Hypothalamus (tissue), 51 donors: ENCODE data around the gene HEATR9.

Source experiments
- DNase-seq, 51 donors: peaks; one replicate each; lab custom pipeline; 2025; lab: John Stamatoyannopoulos, UW

The HEATR9 gene

GRCh38 chr17:35895636-35896587 lies 27.2 kb upstream of the HEATR9 start:
- DNase-seq = no peak

- DNase-seq = no peak
Measured at GRCh38 chr17:35894206-35894605, 25.5 kb upstream of the HEATR9 start.

- DNase-seq = no peak
Measured at GRCh38 chr17:35893751-35894150, 25.1 kb upstream of the HEATR9 start.

- no peak for DNase-seq
Measured at GRCh38 chr17:35892091-35893035, 23.7 kb upstream of the HEATR9 start.

- no peak for DNase-seq
Measured at GRCh38 chr17:35891269-35891668, 22.6 kb upstream of the HEATR9 start.

GRCh38 chr17:35890774-35891155 lies 22.1 kb upstream of the HEATR9 start:
- DNase-seq = no peak

- DNase-seq = peak in 5 of 51 donors; percentile 4 to 30 (median 11)
Measured at GRCh38 chr17:35889818-35890773, 21.4 kb upstream of the HEATR9 start.

GRCh38 chr17:35889241-35889640 lies 20.6 kb upstream of the HEATR9 start:
- DNase-seq = no peak

GRCh38 chr17:35879773-35880654 lies 11.3 kb upstream of the HEATR9 start, which contains the start of gene CCL5:
CCL5 (minus strand) TSS chr17:35880360.
- no peak for DNase-seq

GRCh38 chr17:35878361-35878760 lies 9.7 kb upstream of the HEATR9 start:
- DNase-seq = no peak

- no peak for DNase-seq
Measured at GRCh38 chr17:35877345-35878029, 8.8 kb upstream of the HEATR9 start.

- DNase-seq = no peak
Measured at GRCh38 chr17:35876534-35876933, 7.8 kb upstream of the HEATR9 start.

GRCh38 chr17:35875800-35876139 lies 7.1 kb upstream of the HEATR9 start:
- DNase-seq = no peak

- DNase-seq = no peak
Measured at GRCh38 chr17:35875072-35875799, 6.5 kb upstream of the HEATR9 start.

GRCh38 chr17:35872196-35872980 lies 3.7 kb upstream of the HEATR9 start:
- DNase-seq = no peak

- no peak for DNase-seq
Measured at GRCh38 chr17:35870906-35871819, 2.5 kb upstream of the HEATR9 start.
